ENCODE measurements around the gene CD7.

Gene CD7

DNA sequence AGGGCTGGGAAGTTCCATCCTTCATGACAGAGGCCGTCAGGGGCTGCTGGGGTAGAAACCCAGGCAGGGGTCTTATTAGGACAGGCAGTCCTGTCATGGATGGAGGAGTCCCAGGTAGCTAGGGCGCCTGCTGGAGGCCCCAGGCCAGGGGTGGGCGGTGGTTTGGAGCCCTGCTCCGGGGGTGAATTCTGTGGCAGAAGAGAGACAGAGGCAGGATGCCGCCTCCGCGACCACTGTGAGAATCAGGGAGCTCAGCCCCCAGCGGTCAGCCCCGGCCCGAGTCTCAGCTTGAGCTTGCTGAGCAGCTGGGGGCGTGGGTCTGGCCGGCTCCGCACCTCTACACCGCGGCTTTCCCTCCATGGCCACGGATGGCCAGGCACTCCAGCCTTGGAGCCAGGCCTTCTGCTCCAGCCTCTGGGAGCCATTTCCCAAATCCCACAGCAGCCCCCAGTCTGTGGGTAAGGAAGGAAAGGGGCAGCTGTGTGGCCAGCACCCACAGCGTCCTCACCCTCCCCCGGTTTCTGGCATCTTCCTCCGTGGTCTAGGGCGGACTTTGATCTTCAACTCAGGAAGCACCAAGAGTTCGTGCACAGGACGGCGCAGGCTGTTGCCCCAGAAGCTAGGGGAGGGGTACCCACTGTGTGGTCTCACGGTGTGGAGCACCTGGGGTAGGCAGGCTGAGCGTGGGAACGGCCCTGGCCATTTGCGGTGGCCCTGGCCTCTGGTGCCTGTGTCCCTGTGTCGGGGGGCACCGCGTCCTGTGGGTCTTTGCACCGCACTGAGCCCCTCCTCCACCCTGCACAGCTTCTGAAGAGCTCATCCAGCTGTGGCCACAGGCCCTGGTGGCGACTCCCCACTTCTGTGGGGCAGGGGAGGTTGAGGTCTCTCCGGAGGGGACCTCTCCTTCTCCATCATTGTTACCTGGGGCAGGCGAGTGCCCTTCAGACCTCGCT is 14.1 kb downstream of the CD7 start:
- no peak for DNase-seq
- H3K9me3 ChIP-seq, result no peaks in the 10 kb centered on the region
- H3K36me3 ChIP-seq, result no peaks in the 10 kb centered on the region
- H3K27ac ChIP-seq, result no peak overlapping the region
- no peak overlapping the region for H3K4me3 ChIP-seq
- peaks cover 0 to 39% of the 10 kb centered on the region in 2 donors for H3K27me3 ChIP-seq
- peaks cover 0 to 18% (median 10%) of the 10 kb centered on the region in 4 donors for H3K4me1 ChIP-seq
- intact Hi-C loops (cut with DNase I; ENCODE audit: low total_unique reads), result no loop called here
- TF ChIP-seq CTCF (IDR thresholded peaks at IDR 0.05), result no peak

DNA sequence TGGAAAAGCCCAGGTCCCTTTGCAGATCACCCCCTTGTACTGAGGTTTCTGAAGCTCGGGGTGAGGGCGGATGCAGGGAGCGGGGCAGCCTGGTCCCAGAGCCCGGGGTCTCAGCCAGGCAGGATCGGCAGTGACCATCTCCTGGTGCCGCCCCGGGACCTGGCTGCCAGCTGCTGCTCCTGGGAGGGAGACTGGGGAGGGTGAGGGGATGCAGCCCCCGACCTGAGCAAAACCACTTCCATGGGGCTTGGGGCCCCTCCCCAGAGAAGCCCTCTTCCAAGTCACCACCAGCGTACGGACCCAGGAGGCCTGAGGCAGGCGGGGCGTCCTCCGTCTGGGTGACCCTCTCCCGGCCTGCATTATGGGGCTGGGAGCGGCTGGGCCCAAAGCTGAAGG is 14.8 kb downstream of the CD7 start:
- no peak for DNase-seq
- peaks cover 0 to 25% (median 16%) of the 10 kb centered on the region in 4 donors for H3K4me1 ChIP-seq
- no peak overlapping the region for H3K4me3 ChIP-seq
- no peak for TF ChIP-seq CTCF (IDR thresholded peaks at IDR 0.05)
- no peaks in the 10 kb centered on the region for H3K36me3 ChIP-seq
- no peaks in the 10 kb centered on the region for H3K9me3 ChIP-seq
- H3K27ac ChIP-seq, result no peak overlapping the region
- peaks cover 0 to 37% of the 10 kb centered on the region in 2 donors for H3K27me3 ChIP-seq
- intact Hi-C loops (cut with DNase I; ENCODE audit: low total_unique reads), result no loop called here

GRCh38 chr17:82301916-82302567 is 15.4 kb downstream of the CD7 start:
- Histone ChIP-seq H3K27ac (no peak overlapping the region), H3K9me3 (no peaks in the 10 kb centered on the region), H3K36me3 (no peaks in the 10 kb centered on the region), H3K27me3 (peaks cover 0 to 36% of the 10 kb centered on the region in 2 donors), H3K4me1 (peaks cover 0 to 30% (median 19%) of the 10 kb centered on the region in 4 donors), H3K4me3 (no peak overlapping the region)
- TF ChIP-seq CTCF (IDR thresholded peaks at IDR 0.05), result no peak
- intact Hi-C loops (cut with DNase I; ENCODE audit: low total_unique reads), result no loop called here
- DNase-seq, result no peak

GRCh38 chr17:82301300-82301915 is 16.0 kb downstream of the CD7 start:
- H3K4me3 ChIP-seq, result no peak overlapping the region
- intact Hi-C loops (cut with DNase I; ENCODE audit: low total_unique reads), result no loop called here
- no peaks in the 10 kb centered on the region for H3K36me3 ChIP-seq
- H3K27ac ChIP-seq, result no peak overlapping the region
- no peaks in the 10 kb centered on the region for H3K9me3 ChIP-seq
- H3K4me1 ChIP-seq, result peaks cover 0 to 34% (median 21%) of the 10 kb centered on the region in 4 donors
- peaks cover 0 to 36% of the 10 kb centered on the region in 2 donors for H3K27me3 ChIP-seq
- TF ChIP-seq CTCF (IDR thresholded peaks at IDR 0.05), result no peak
- no peak for DNase-seq

DNA sequence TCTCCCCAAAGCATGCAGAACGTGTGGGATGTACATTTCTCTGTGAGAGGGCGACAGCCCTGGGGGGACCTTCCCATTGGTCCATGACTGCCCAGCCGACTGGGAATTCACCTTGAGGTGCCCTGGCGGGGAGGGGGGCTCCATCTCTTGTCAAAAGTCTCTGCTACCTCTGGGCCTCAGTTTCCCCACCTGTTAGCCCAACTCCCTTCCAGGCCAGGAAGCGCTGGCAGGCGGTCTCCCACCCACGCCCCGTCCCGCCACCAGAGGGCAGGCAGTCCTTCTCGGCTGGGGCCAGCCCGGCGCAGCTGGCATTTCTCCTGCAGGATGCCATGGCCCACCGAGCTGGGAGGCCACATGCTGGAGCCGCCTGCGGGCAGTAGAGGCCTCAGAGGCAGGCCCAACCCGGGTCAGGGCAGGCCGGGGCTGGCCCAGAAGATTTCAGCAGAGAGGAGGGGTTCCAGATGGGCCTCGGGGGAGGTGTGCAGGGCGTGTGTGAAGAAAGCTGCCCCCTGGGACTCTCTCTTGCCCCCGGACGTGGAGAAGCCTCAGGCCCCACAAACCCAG is 16.6 kb downstream of the CD7 start:
- intact Hi-C loops (cut with DNase I; ENCODE audit: low total_unique reads), result no loop called here
- Histone ChIP-seq H3K36me3 (no peaks in the 10 kb centered on the region), H3K27ac (no peak overlapping the region), H3K4me3 (no peak overlapping the region), H3K4me1 (peaks cover 0 to 35% (median 21%) of the 10 kb centered on the region in 4 donors), H3K9me3 (no peaks in the 10 kb centered on the region), H3K27me3 (peaks cover 0 to 36% of the 10 kb centered on the region in 2 donors)
- TF ChIP-seq CTCF (IDR thresholded peaks at IDR 0.05), result peak; percentile 59 to 61
- DNase-seq, result no peak
